Hindlimb muscle (tissue), 1 donor: ENCODE results near the gene NMT2. TPM values are rescaled to one million over a fixed set of nuclear protein-coding genes. Genes with fewer than 3 reads are reported as not detected.

Experiments used
- DNase-seq: peaks from one replicate; pipeline ENCODE4 v3.0.0-alpha.2; 2013
- polyA plus RNA-seq: library from polyadenylated mRNA; unstranded; fragments of 120-200 nt; gene quantifications from one replicate; pipeline ENCODE4 v1.2.1, GENCODE V29; 2013; ENCODE audit not compliant: insufficient read length

The NMT2 gene
- polyA plus RNA-seq, 1 donor, result 15.9 TPM

- no peak for DNase-seq
Measured at GRCh38 chr10:15180736-15181135, 12.2 kb upstream of the NMT2 start.

- DNase-seq, result no peak
Measured at GRCh38 chr10:15176269-15176668, 7.8 kb upstream of the NMT2 start.

DNA sequence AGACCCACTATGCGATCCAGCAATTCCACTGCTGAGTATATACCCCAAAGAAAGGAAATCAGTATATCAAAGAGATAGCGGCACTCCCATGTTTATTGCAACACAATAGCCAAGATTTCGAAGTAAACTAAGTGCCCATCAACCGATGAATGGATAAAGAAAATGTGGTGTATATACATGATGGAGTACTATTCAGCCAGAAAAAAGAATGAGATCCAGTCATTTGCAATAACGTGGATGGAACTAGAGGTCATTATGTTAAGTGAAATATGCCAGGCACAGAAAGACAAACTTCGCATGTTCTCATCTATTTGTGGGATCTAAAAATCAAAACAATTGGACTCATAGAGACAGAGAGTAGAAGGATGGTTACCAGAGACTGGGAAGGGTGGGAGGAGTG, 7.1 kb upstream of the NMT2 start:
- no peak for DNase-seq

- DNase-seq, result no peak
Measured at GRCh38 chr10:15172306-15172840, 3.9 kb upstream of the NMT2 start.

- peak; percentile 22 for DNase-seq
Measured at GRCh38 chr10:15169555-15170401, 1.3 kb upstream of the NMT2 start.

DNA sequence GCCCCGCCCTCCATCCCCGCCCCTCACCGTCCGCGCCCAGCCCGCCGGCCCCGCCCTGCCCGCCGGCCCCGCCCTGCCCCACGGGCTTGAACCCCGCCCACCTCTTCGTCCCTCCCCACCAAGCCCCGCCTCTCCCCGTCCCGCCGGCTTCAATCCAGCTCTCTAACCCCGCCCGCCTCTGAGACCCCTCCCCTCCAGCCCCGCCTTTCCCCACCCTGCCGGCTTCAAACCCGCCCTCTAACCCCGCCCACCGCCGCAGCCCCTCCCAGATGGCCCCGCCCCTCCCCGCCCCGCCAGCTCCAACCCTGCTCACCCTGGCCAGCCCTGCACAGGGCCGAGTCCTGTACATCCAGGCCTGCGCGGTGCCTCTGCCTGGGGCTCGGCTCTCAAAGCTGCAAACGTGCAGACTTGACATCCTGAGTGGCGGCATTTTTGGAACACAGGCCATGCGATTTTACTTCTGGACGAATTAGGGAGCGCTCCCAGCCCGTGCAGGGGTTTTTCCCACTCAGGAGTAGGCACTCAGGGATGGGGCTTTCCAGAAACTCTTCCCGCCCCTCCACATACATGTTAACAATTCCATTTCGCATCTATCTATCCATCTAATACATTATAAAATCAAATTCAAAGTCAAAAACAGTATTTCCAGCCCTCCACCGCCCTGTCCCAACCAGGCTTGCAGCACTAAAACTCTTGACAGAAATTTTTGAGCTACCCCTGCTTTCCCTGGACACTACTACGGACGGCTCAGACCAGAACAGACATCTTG, 477 bp upstream of the NMT2 start:
- DNase-seq, result peak; percentile 89

GRCh38 chr10:15167411-15168290, 842 bp downstream of the NMT2 start:
- peak; percentile 61 for DNase-seq

DNA sequence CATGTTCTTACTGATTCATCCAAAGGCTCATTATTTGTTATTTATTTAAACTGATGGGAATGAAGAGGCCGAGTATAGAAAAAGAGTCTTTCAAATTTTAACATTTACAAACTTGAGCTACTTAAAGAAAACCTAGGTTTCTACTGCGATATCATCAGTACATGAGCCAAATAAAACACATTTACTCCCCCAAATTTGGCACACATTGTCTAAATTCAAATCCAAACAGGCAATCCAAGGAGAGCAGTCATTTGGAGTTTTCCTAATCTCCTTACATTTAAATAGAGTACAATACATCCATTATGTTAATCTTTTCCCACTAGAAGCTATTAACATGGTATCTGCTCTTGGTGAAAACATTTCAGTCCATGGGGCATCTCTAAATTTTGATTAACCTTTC, 2.2 kb downstream of the NMT2 start:
- no peak for DNase-seq

GRCh38 chr10:15163253-15163828, 5.2 kb downstream of the NMT2 start:
- DNase-seq, result no peak

DNA sequence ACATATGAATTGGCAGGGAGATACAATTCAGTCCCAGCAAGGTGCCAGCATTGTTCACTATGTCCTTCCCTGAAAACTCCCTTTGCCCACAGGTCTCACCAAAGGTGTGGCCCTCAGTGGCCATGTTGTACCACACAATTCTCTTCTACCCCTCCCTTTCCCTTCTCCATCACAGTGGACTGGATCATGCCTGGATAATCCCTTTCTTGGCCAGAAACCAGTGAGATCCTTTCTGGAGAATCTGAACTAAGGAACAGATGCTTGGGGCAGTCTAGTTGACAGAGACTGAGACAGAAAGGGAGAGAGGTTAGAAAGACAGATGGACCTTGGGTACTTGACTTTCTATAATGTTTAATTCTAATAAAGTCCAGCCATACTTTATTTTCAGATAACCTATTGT, 9.5 kb downstream of the NMT2 start:
- DNase-seq, result no peak

GRCh38 chr10:15158448-15158847, 10.0 kb downstream of the NMT2 start:
- DNase-seq, result no peak

GRCh38 chr10:15155978-15156656, 12.4 kb downstream of the NMT2 start:
- DNase-seq, result no peak

DNA sequence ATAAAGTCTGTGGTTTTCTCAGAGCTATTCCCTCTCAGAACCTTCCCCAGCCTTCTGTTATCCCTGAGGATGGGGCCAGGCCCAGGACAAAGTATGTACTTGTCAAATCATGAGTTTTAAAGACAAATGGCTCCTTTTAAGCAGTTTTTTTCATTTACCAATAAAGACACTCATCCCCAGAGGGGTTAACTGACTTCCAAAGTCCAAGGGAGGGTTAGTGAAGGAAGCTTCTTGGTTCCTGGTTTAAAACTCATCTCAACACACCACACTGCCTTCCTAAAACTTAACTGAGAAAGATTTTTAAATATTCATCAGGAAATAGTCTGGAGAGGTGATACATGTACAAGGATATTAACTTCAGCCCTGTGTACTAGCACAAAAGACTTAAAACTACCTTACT, 15.9 kb downstream of the NMT2 start:
- no peak for DNase-seq

DNA sequence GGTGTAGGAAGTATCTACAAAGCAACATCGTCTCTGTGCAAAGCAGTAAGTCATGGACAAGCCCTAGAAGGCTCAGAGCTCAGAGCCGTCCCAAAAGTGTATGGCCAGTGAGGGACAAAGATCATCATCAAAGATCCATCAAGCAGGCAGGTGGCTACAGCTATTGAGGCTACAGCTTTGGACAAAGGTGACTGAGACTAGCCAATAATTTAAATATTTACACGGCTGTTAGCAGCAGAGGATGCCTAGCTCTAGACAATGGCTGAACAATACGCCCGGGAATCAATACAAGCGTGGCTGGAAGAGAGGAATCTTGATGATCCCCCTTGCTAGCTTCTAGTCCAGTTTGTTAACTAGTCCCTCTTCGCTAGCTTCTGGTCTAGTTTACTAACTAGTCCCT, 17.9 kb downstream of the NMT2 start:
- DNase-seq, result no peak

- DNase-seq, result no peak
Measured at GRCh38 chr10:15149042-15149771, 19.3 kb downstream of the NMT2 start.

- DNase-seq, result no peak
Measured at GRCh38 chr10:15147594-15148392, 20.7 kb downstream of the NMT2 start.

DNA sequence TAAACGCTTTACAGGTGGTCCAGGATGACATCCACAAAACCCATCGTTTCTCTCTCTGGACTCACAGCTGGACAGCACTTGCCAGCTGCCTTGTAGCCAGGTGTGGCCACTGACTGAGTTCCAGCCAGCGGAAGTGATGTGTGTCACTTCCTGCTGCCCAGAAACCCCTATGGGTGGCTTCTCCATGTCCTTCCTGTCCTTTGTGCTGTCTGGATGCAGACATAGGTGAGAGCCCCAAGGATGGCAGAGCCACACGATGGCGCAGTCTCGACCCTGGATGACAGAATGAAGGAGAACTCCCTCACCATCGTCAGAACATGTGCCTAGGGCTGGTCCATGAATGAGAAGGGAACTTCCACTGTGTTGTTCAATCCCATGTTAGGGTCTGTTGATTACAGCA, 22.1 kb downstream of the NMT2 start:
- no peak for DNase-seq

DNA sequence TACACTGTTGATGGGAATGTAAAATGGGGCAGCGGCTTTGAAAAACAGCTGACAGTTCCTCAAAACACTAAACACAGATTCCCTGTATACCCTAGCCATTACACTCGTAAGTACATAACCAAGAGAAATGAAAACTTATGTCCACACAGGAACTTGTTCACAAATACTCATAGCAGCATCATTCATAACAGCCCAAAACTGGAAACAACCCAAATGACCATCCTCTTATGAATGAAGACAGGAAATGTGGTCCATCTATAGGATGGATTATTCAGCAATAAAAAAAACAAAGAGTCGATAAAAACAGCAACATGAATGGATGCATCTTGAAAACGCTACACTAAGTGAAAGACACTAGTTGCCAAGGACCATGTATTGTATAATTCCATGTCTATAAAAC, 23.7 kb downstream of the NMT2 start:
- no peak for DNase-seq

DNA sequence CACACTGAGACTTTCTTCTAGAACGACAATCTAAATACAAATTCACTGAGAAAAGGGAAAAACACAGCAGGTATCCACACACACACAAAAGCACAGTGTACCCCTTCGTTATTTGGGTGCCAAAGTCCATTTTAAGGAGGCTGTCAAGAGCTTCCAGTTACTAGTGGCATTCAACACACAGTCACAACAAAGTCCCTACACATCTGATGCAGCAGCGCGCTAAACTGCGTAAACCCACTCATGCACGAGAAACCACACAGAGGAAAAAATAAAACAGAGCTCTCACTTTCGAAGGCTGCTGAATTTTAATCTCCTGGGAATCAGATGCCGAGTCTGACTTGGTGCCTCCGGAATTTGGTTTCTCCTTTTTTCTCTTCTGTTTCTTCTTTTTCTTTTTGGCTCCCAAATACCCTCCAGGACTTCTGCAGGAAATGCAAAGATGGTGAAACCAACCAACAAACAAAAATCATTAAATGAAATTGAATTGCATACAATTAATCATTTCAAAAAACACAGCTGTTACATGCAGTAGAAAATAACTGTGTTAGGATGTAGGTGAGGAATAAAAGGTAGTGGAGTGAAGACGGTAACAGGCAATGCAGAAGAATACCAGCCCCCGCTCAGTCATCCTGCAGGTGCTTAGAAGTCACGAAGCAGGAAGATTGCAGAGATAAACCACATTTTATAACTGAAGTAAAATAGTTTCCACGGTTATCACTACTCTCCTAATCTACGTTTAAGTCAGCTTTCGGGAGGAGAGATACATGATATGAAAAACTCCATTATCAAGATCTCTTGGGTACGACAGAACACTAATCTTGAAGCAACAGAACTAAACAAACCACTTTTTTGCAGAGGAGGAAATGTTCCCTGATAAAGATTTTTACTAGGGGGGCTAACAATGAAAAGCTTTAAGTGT, 27.1 kb downstream of the NMT2 start:
- DNase-seq, result no peak
